Lower leg skin (tissue), 4 donors: ENCODE measurements around the gene APOD. TPM values are rescaled to one million over a fixed set of nuclear protein-coding genes. Genes with fewer than 3 reads are reported as not detected.
A peak's percentile ranks its signal among the peaks of the same experiment; 100 is the strongest.
"Not testable (repeated sequence)": the region's sequence is repeated elsewhere in the genome, so short reads cannot be mapped to it uniquely, and the experiment has no call there.

Source experiments
- DNase-seq, 2 donors: peaks; one replicate each; pipeline ENCODE4 v3.0.0-alpha.2; 2019; ENCODE audit warnings: low spot score in 2 of 2
- H3K4me3 ChIP-seq: fragments of 200-600 bp; sonication (generic); 2 replicates; pipeline ENCODE4 v1.5.1; 2017; ENCODE audit warnings: mild to moderate bottlenecking, low read depth; ENCODE audit not compliant: poor library complexity, severe bottlenecking
- CTCF ChIP-seq, 3 donors: fragments of 450-650 bp; IDR thresholded peaks; one replicate each; pipeline ENCODE4 v1.5.1; 2016; ENCODE audit warnings: antibody characterized with exemption in 3 of 3, mild to moderate bottlenecking in 3 of 3, moderate library complexity in 2 of 3
- POLR2A ChIP-seq, 2 donors: fragments of 450-650 bp; IDR thresholded peaks; one replicate each; pipeline ENCODE4 v1.6.1; 2016 to 2017; ENCODE audit warnings: antibody characterized with exemption in 2 of 2, mild to moderate bottlenecking in 1 of 2, moderate library complexity in 1 of 2
- WGBS, 2 donors: methylation state at CpG; one replicate each; pipeline ENCODE4 v1.1.5; 2018; 5-methylcytosine and 5-hydroxymethylcytosine counted together
- intact Hi-C: fragments of 100-400 bp; cut with DNase I; formaldehyde crosslinking; loops from one replicate; pipeline ENCODE4 v1.15.0; 2023; ENCODE audit warnings: low total_unique reads
- total RNA-seq, 4 donors: library from RNA; depleted of rRNA; stranded (reverse); fragments of >200 nt; gene quantifications; one replicate each; pipeline ENCODE4 v1.1.0, GENCODE V29; 2016

Gene APOD
- total RNA-seq, 4 donors from 2014 or later = 201 to 766 (median 373) TPM

GRCh38 chr3:195597848-195598247, 14.1 kb upstream of the APOD start:
- WGBS, 2 donors = 59 to 65% methylated on average over 6 of the region's 6 CpGs
- intact Hi-C loops = no loop called here
- TF ChIP-seq CTCF (IDR thresholded peaks at IDR 0.05) (no peak), POLR2A (IDR thresholded peaks at IDR 0.05) (no peak)
- no peak for DNase-seq
- H3K4me3 ChIP-seq = no peak overlapping the region

- 43 to 46% methylated on average over 2 of the region's 2 CpGs for WGBS, 2 donors
- TF ChIP-seq POLR2A (IDR thresholded peaks at IDR 0.05) (no peak), CTCF (IDR thresholded peaks at IDR 0.05) (no peak)
- no peak for DNase-seq
- H3K4me3 ChIP-seq = no peak overlapping the region
- intact Hi-C loops = no loop called here
Measured at GRCh38 chr3:195597229-195597628, 13.5 kb upstream of the APOD start.

GRCh38 chr3:195596765-195597171, 13.0 kb upstream of the APOD start:
- 52 to 59% methylated on average over 3 of the region's 3 CpGs for WGBS, 2 donors

GRCh38 chr3:195595785-195596531, 12.2 kb upstream of the APOD start:
- peak in 1 of 2 donors; percentile 46 for DNase-seq
- intact Hi-C loops = no loop called here
- WGBS, 2 donors = 58 to 60% methylated on average over 8 of the region's 8 CpGs
- TF ChIP-seq POLR2A (IDR thresholded peaks at IDR 0.05) (no peak), CTCF (IDR thresholded peaks at IDR 0.05) (no peak)
- H3K4me3 ChIP-seq = no peak overlapping the region

More at GRCh38 chr3:195596765-195597171, 13.0 kb upstream of the APOD start:
- intact Hi-C loops = no loop called here
- TF ChIP-seq CTCF (IDR thresholded peaks at IDR 0.05) (no peak), POLR2A (IDR thresholded peaks at IDR 0.05) (no peak)
- no peak for DNase-seq
- H3K4me3 ChIP-seq = no peak overlapping the region

- intact Hi-C loops = no loop called here
- DNase-seq = peak in 1 of 2 donors; percentile 75
- TF ChIP-seq CTCF (IDR thresholded peaks at IDR 0.05) (no peak), POLR2A (IDR thresholded peaks at IDR 0.05) (no peak)
- no peak overlapping the region for H3K4me3 ChIP-seq
- WGBS, 2 donors = 62 to 65% methylated on average over 2 of the region's 2 CpGs
Measured at GRCh38 chr3:195591852-195592251, 8.1 kb upstream of the APOD start.

- TF ChIP-seq CTCF (IDR thresholded peaks at IDR 0.05) (no peak), POLR2A (IDR thresholded peaks at IDR 0.05) (no peak)
- no peak overlapping the region for H3K4me3 ChIP-seq
- WGBS, 2 donors = 74 to 82% methylated on average over 6 of the region's 6 CpGs
- DNase-seq = peak in 1 of 2 donors; percentile 14
- intact Hi-C loops = no loop called here
Measured at GRCh38 chr3:195591220-195591619, 7.5 kb upstream of the APOD start.

- H3K4me3 ChIP-seq, intact Hi-C loops, DNase-seq: not testable (repeated sequence)
- WGBS, 2 donors = 91 to 96% methylated on average over 2 of the region's 2 CpGs
Measured at GRCh38 chr3:195590381-195590780, 6.6 kb upstream of the APOD start.

GRCh38 chr3:195589796-195590195, 6.1 kb upstream of the APOD start:
- intact Hi-C loops, H3K4me3 ChIP-seq, DNase-seq: not testable (repeated sequence)
- 44 to 46% methylated on average over 6 of the region's 6 CpGs for WGBS, 2 donors
